IPS DF 4.7 (cell line): ENCODE data around the gene TTC21B.
"Not testable (repeated sequence)": the region's sequence is repeated elsewhere in the genome, so short reads cannot be mapped to it uniquely, and the experiment has no call there.

ENCODE experiments used
- DNase-seq: peaks from one replicate; pipeline ENCODE4 v3.0.0-alpha.2; 2013; ENCODE audit warnings: low spot score; ENCODE audit errors: extremely low read depth

Gene TTC21B

DNA sequence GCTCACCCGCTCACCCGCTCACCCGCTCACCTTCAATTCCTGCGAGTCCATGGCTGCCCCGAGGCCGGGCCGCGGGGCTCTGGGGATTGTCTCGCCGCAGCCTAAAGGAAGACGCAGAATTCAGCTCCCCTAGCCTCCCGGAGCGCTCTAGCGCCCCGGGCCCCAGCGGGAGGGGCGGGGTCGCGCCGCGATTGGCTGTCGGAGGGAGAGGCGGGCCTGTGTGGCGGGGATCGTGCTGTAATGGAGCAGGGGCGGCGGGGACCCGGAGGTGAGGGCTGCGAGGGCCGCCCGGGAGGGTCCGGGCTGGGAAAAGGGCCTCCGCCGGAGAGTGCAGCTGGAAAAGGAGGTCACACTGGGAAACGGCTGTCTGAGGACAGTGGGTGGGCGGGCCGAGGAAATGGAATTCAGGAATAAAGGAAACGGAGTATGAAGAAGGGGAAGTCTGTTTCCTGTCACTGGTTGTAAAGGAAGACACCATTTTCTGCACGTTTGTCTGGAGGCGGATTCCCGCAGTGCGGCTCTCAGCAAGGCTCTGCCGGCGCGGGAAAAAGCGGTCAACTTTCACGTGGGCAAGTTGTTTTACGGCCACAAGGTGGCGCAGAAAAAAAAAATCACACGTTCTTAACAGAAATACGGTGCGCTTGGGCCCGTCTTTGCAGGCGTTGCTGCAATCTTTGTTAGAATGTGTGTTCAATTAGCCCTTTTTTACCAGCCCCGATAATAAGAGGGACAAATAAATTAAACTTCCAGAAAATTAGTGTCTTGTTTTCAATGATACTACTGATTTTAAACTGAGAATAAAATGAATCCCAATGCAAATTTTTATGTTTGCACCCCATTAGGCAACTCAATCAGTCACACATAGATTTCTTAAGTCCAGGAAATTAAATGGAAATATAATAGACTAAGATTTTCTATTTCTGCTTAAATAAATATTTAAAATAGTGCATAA is at the start of gene TTC21B:
TTC21B (minus strand) TSS at position 122 of the 952 bp plus-strand sequence; CDS start at position 51, 71 bp downstream.
- peak; percentile 84 for DNase-seq

- DNase-seq = no peak
These were observed 46.8 kb upstream of the TTC21B start for GRCh38 chr2:166000401-166000800.

- DNase-seq = no peak
These were observed 37.3 kb upstream of the TTC21B start for GRCh38 chr2:165990846-165991245.

GRCh38 chr2:165989851-165990250 is 36.3 kb upstream of the TTC21B start:
- DNase-seq = no peak

DNA sequence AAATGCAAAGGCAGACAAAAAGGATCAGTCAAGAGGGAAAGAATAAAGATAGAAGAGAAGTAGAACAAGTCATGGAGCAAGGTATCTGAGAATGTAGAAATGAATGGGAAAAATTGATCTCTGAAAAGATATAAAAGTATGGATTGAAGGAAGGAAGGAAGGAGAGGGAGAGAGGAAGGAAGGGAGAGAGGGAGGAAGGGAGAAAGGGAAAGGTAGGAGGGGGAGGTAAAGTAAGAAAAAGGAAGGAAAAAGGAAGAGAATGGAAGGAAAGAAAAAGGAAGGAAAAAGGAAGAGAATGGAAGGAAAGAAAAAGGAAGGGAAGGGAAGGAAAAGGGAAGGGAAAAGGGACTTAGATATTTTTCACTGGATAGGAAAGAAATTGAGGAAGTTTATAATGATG is 31.5 kb upstream of the TTC21B start:
- DNase-seq = no peak

- DNase-seq = not testable (repeated sequence)
These were observed 18.6 kb upstream of the TTC21B start for GRCh38 chr2:165972161-165972560.

DNA sequence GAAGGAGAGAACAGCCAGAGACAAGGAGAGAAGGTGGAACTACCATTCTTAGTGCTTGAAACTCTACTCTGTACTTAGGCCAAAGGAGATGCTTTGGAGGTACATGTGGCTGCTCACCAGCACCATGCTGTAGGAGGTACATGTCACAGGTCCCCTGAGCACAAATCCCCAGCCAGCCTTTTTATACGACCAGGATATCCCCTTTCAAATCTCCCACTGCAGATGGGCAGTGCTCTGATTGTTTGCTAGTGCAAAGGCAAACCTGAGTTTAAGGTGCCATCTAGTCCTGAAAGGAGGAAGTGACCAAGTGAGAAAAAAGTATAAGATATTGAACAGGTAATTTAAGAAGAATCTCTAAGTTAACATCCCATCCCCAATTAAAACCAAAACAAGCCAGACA is 17.1 kb upstream of the TTC21B start:
- no peak for DNase-seq

DNA sequence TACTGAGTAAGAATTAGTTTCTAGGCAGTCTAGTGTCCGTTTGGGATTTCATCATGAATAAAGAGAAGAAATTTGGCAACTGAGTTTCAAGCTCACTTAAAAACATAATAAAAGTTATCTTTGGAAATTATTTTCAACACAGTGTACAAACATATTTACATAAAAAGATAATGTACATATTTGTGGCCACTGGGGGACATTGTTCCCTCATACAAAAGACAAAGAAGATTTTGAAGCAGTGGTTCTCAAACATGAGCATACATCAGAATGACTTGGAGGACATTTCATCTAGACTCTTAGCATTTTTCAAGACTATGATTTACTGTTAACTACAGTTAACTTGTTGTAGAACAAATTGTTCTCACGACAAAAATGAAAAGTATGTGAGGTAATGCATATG is 15.7 kb upstream of the TTC21B start:
- no peak for DNase-seq

DNA sequence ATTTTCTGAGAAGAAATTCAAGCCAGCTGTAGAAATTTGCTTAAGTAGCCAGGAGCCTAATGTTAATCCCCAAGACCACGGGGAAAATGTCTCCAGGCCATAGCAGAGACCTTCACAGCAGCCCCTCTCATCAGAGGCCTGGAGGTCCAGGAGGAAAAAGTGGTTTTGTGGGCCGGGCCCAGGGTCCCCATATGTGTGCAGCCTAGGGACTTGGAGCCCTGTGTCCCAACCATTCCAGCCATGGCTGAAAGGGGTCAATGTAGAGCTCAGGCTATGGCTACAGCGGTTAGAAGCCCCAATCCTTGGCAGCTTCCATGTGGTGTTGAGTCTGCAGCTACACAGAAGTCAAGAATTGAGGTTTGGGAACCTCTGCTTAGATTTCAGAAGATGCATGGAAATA is 14.2 kb upstream of the TTC21B start:
- DNase-seq = no peak

DNA sequence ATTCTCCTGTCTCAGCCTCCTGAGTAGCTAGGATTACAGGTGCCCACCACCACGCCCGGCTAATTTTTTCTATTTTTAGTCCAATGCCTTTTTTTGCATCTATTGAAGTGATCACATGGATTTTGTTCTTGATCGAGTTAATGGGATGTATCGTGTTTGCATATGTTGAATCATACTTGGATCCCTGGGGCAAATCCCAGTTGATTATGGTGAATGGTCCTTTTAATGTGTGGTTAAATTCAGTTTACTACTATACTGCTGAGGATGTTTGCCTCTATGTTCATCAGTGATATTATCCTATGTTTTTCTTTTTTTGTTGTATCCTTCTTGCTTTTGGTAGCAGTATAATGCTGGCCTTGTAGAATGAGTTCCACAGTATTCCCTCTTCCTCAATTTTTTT is 8.2 kb upstream of the TTC21B start:
- DNase-seq = no peak

DNA sequence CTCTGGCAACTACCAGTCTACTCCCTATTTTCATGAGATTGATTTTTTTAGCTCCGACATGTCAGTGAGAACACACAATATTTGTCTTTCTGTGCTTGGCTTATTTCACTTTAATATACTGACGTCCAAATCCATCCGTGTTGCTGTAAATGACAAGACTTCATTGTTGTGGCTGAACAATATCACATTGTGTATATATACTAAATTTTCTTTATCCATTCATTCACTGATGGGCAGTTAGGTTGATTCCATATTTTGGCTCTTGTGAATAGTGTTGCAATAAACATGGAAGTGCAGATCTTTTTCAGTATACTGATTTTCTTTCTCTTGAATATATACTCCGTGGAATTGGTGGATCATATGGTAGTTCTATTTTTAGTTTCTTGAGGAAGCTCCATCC is 5.8 kb upstream of the TTC21B start:
- DNase-seq = no peak

- no peak for DNase-seq
These were observed 4.9 kb upstream of the TTC21B start for GRCh38 chr2:165958313-165958960.

DNA sequence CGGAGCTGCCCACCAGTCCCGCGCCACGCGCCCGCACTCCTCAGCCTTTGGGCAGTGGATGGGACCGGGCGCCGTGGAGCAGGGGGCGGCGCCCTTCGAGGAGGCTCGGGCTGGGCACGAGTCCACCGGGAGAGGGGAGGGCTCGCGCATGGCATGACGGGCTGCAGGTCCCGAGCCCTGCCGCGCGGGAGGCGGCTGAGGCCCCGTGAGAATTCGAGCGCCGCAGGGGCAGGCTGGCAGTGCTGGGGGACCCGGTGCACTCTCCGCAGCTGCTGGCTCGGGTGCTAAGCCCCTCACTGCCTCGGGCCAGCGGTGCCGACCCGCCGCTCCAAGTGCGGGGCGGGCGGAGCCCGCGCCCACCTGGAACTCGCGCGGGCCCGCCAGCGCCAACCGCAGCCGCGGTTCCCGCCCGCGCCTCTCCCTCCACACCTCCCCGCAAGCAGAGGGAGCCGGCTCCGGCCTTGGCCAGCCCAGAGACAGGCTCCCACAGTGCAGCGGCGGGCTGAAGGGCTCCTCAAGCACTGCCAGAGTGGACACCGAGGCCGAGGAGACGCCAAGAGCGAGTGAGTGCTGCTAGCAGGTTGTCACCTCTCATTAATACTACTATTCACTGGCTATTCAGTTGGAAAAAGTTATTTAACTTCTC is 3.6 kb upstream of the TTC21B start:
- no peak for DNase-seq

GRCh38 chr2:165953306-165953654 is 296 bp downstream of the TTC21B start:
- DNase-seq = no peak

GRCh38 chr2:165952741-165953211 is 800 bp downstream of the TTC21B start:
- DNase-seq = no peak

- DNase-seq = no peak
These were observed 1.5 kb downstream of the TTC21B start for GRCh38 chr2:165952085-165952484.

DNA sequence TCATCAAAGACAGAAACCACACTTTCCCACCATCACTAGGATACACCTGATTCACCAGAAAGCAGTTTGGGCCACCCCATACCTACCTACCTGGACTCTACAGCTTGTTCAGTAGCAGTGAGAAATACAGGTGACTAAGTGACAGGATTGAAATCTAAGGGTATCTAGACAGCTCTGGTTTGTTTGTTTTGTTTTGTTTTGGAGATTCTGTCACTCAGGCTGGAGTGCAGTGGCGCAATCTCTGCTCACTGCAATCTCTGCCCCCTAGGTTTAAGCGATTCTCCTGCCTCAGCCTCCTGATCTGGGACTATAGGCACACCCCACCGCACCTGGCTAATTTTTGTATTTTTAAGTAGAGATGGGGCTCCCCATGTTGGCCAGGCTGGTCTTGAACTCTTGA is 3.1 kb downstream of the TTC21B start:
- DNase-seq = no peak

- no peak for DNase-seq
These were observed 11.7 kb downstream of the TTC21B start for GRCh38 chr2:165941827-165942226.

GRCh38 chr2:165938237-165938636 is 15.3 kb downstream of the TTC21B start:
- no peak for DNase-seq

- DNase-seq = no peak
These were observed 20.2 kb downstream of the TTC21B start for GRCh38 chr2:165933211-165933910.

GRCh38 chr2:165927774-165928173 is 25.8 kb downstream of the TTC21B start:
- no peak for DNase-seq
